ENCODE data around the gene AEBP1. TPM values are rescaled to one million over a fixed set of nuclear protein-coding genes. Genes with fewer than 3 reads are reported as not detected.

The AEBP1 gene
- total RNA-seq, 1 donor from 2014 or later, result 94.3 TPM

GRCh38 chr7:44101966-44102845 is 1.9 kb upstream of the AEBP1 start:
- no peaks in the 10 kb centered on the region for H3K9me3 Mint-ChIP-seq
- TF ChIP-seq CTCF (IDR thresholded peaks at IDR 0.05; ENCODE audit: unreplicated experiment), result no peak
- no peak for DNase-seq (ENCODE audit: low spot score in 2 of 2, unreplicated experiment in 2 of 2)
- no peak overlapping the region for H3K27ac Mint-ChIP-seq
- H3K27me3 Mint-ChIP-seq (ENCODE audit: low read depth), result peaks cover 13% of the 10 kb centered on the region
- peaks cover 15% of the 10 kb centered on the region for H3K4me1 Mint-ChIP-seq
- H3K36me3 Mint-ChIP-seq, result peaks cover 2% of the 10 kb centered on the region
- peak overlapping the region; percentile 10 for H3K4me3 Mint-ChIP-seq

- Mint-ChIP-seq H3K9me3 (no peaks in the 10 kb centered on the region), H3K36me3 (peaks cover 2% of the 10 kb centered on the region), H3K4me3 (peak overlapping the region; percentile 69), H3K4me1 (peaks cover 15% of the 10 kb centered on the region), H3K27me3 (ENCODE audit: low read depth) (peaks cover 13% of the 10 kb centered on the region), H3K27ac (peak overlapping the region; percentile 43)
- DNase-seq (ENCODE audit: low spot score in 2 of 2, unreplicated experiment in 2 of 2), result no peak
- TF ChIP-seq CTCF (IDR thresholded peaks at IDR 0.05; ENCODE audit: unreplicated experiment), result no peak
Measured at GRCh38 chr7:44102846-44103565, 1.1 kb upstream of the AEBP1 start.

GRCh38 chr7:44103566-44103922 is 601 bp upstream of the AEBP1 start:
- peak overlapping the region; percentile 43 for H3K27ac Mint-ChIP-seq

GRCh38 chr7:44104860-44105771 is 971 bp downstream of the AEBP1 start:
- TF ChIP-seq CTCF (IDR thresholded peaks at IDR 0.05; ENCODE audit: unreplicated experiment), result no peak
- peak overlapping the region; percentile 70 for H3K4me3 Mint-ChIP-seq
- H3K4me1 Mint-ChIP-seq, result peaks cover 15% of the 10 kb centered on the region
- peaks cover 2% of the 10 kb centered on the region for H3K36me3 Mint-ChIP-seq
- peaks cover 13% of the 10 kb centered on the region for H3K27me3 Mint-ChIP-seq (ENCODE audit: low read depth)
- DNase-seq (ENCODE audit: low spot score in 2 of 2, unreplicated experiment in 2 of 2), result no peak
- H3K27ac Mint-ChIP-seq, result peak overlapping the region; percentile 74
- no peaks in the 10 kb centered on the region for H3K9me3 Mint-ChIP-seq

More at GRCh38 chr7:44103566-44103922, 601 bp upstream of the AEBP1 start:
- Mint-ChIP-seq H3K4me3 (peak overlapping the region; percentile 69), H3K4me1 (peaks cover 15% of the 10 kb centered on the region), H3K9me3 (no peaks in the 10 kb centered on the region), H3K36me3 (peaks cover 2% of the 10 kb centered on the region), H3K27me3 (ENCODE audit: low read depth) (peaks cover 13% of the 10 kb centered on the region)
- no peak for TF ChIP-seq CTCF (IDR thresholded peaks at IDR 0.05; ENCODE audit: unreplicated experiment)
- DNase-seq (ENCODE audit: low spot score in 2 of 2, unreplicated experiment in 2 of 2), result no peak

GRCh38 chr7:44105832-44106231 is 1.7 kb downstream of the AEBP1 start:
- peak overlapping the region; percentile 70 for H3K4me3 Mint-ChIP-seq
- no peaks in the 10 kb centered on the region for H3K9me3 Mint-ChIP-seq
- peaks cover 12% of the 10 kb centered on the region for H3K4me1 Mint-ChIP-seq
- peaks cover 2% of the 10 kb centered on the region for H3K36me3 Mint-ChIP-seq
- H3K27ac Mint-ChIP-seq, result peak overlapping the region; percentile 74
- H3K27me3 Mint-ChIP-seq (ENCODE audit: low read depth), result peaks cover 13% of the 10 kb centered on the region
- no peak for TF ChIP-seq CTCF (IDR thresholded peaks at IDR 0.05; ENCODE audit: unreplicated experiment)
- DNase-seq (ENCODE audit: low spot score in 2 of 2, unreplicated experiment in 2 of 2), result no peak

Data from mesothelial cell of epicardium (in vitro differentiated cells).